Fibroblast of pulmonary artery (primary cell): Measurements from ENCODE around the gene SLAMF8.

Experiments
- DNase-seq: peaks from one replicate; pipeline ENCODE4 v3.0.0-alpha.2; 2010; ENCODE audit warnings: low read depth
- H3K4me3 ChIP-seq: replicated peaks from 2 replicates; pipeline ENCODE4 v1.5.1; 2011; ENCODE audit warnings: low read depth, mild to moderate bottlenecking, control low read depth, low read length, moderate library complexity
- TF ChIP-seq, protein P1 (sequence below): IDR thresholded peaks from 2 replicates; pipeline ENCODE4 v1.5.1; 2011; ENCODE audit warnings: mild to moderate bottlenecking, control low read depth, low read length, inconsistent platforms; ENCODE audit errors: missing control alignments

The SLAMF8 gene

DNA sequence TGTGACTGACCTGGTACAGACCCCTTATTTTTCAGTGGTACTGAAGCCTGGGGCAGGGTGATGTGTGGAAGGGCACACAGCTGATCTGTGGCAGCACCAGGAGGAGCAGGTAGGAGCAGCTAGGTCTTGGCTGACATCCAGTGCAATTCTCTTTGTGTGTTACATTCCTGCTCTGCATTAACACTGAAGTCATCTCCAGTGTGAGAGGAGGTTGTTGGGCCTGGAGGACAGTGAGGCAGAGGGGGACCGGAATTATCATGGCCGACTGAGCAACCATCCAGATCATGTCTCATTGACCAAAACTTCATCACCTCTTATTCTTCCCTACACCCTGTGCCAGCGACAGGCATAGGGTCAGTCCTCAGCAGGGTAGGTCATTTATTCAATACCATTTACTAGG is 1.5 kb downstream of the SLAMF8 start:
- H3K4me3 ChIP-seq, result no peak overlapping the region
- TF ChIP-seq, protein P1, sequence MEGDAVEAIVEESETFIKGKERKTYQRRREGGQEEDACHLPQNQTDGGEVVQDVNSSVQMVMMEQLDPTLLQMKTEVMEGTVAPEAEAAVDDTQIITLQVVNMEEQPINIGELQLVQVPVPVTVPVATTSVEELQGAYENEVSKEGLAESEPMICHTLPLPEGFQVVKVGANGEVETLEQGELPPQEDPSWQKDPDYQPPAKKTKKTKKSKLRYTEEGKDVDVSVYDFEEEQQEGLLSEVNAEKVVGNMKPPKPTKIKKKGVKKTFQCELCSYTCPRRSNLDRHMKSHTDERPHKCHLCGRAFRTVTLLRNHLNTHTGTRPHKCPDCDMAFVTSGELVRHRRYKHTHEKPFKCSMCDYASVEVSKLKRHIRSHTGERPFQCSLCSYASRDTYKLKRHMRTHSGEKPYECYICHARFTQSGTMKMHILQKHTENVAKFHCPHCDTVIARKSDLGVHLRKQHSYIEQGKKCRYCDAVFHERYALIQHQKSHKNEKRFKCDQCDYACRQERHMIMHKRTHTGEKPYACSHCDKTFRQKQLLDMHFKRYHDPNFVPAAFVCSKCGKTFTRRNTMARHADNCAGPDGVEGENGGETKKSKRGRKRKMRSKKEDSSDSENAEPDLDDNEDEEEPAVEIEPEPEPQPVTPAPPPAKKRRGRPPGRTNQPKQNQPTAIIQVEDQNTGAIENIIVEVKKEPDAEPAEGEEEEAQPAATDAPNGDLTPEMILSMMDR, result no peak
- DNase-seq, result no peak

DNA sequence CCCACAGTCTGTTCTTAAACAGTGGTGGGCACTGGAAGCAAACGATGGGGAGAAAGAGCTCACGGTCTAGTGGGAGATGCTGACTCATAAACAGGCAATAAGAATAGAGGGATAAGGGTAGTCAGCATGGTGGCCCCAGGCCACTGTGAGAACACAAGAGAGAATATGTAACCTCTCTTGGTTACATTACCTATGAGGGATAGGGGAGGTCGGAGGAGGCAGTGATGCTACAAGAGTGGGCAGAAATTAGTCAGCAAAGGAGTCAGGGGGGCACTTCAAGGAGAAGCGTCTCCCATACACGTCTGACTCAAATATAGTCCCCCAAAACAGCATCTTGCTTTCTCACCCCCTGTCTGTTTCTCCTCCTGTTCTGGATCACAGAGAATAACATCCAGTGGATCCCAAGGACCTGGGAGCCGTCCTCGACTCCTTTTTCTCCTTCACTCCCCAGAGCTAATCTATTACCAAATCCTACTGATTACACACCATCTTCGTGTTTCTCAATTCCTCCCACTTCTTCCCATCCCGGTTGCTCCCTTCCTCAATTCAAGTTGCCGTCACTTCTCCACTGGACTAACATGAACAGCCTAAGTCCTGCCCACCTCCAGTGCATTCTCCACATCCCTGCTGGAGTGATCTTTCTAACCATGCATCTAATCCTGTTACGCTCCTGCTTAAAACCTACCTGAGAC is 2.1 kb downstream of the SLAMF8 start:
- no peak for DNase-seq
- no peak overlapping the region for H3K4me3 ChIP-seq
- TF ChIP-seq, protein P1, result no peak

DNA sequence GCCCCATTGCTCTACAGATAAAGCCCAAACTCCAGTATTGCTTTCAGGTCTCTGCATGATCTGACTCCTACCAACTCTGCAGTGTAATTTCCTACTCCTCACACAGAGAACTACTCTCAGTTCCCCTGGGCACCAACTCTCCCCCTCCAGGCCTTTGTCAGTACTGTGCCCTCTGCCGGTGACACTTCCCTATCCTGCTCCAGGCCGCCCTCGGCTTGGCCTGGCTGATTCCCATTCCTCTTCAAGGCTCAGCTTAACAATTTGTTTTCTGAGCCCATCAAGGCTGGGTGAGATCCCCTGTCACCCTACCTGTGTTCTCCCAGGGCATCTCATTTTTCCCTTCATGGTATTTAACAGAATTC is 2.6 kb downstream of the SLAMF8 start:
- peak; percentile 5 for DNase-seq
- TF ChIP-seq, protein P1, result peak; percentile 31
- no peak overlapping the region for H3K4me3 ChIP-seq

GRCh38 chr1:159829822-159830465 is 3.3 kb downstream of the SLAMF8 start:
- TF ChIP-seq, protein P1, result no peak
- no peak overlapping the region for H3K4me3 ChIP-seq
- DNase-seq, result peak; percentile 42

DNA sequence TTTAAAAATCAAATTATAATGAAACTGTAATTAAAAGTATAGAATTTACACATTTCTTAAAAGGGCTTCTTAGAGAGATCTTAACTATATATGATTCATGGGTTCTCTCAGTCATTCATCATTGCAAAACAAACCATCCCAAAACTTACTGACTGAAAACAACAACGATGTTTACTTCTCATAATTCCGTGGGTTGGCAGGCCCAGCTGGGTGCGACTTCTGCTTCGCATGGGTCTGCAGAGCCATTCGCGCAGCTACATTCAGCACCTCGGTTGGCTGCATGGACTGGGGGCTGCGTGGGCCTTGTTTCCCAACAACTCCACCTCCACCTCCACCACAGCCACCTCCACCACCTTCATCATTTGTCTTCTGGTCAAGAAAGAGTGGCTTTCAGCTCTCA is 4.0 kb downstream of the SLAMF8 start:
- no peak overlapping the region for H3K4me3 ChIP-seq
- TF ChIP-seq, protein P1, result no peak
- no peak for DNase-seq

DNA sequence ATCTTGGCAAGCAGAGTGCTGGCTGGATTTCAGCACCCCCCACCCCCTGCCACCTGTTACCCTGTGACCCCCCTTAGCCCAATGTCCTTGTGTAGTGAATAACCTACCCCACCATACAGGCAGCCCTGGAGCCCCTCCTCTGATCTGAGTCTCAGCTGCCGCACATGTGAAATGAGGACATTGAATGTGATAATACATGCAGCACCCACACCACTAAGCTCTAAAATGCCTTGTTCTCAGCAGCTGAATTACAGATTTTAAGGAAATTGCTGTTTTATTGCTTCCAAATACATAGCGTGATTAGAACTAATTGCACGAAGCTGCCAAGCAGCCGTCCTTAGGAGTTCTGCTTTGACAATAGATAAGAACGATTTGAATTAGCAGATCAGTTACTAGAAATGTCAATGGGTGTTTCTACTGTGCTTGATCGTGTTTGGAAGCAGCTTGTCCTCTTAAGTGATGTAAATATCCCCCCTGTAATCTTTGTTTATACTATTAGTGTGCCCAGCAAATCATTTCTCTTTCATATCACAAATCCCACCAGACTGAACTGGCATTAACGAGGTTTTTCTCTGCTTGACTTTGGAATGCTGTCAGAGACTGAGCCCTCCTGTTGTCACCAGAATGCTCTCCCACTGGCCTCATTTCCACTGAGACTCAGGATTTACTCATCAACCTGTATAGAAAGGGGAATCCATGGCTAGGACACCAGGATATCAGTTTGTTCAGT is 4.9 kb downstream of the SLAMF8 start:
- TF ChIP-seq, protein P1, result no peak
- no peak for DNase-seq
- H3K4me3 ChIP-seq, result no peak overlapping the region
